Ascending aorta (tissue), 2 donors: ENCODE results near the gene CSTF1. TPM values are rescaled to one million over a fixed set of nuclear protein-coding genes. Genes with fewer than 3 reads are reported as not detected.

Experiments
- DNase-seq, 2 donors: peaks; one replicate each; pipeline ENCODE4 v3.0.0-alpha.2; 2019; ENCODE audit warnings: low spot score in 2 of 2
- H3K27ac ChIP-seq, 2 donors: fragments of 200-600 bp; sonication (generic); one replicate each; pipeline ENCODE4 v1.5.1; 2016 to 2017; ENCODE audit warnings: mild to moderate bottlenecking in 1 of 2
- H3K27me3 ChIP-seq: fragments of 200-600 bp; sonication (generic); one replicate; pipeline ENCODE4 v1.5.1; 2017
- H3K36me3 ChIP-seq, 2 donors: fragments of 200-600 bp; sonication (generic); one replicate each; pipeline ENCODE4 v1.5.1; 2016
- H3K4me1 ChIP-seq, 2 donors: fragments of 200-600 bp; sonication (generic); one replicate each; pipeline ENCODE4 v1.5.1; 2016 to 2017; ENCODE audit warnings: mild to moderate bottlenecking in 1 of 2
- H3K4me3 ChIP-seq, 2 donors: fragments of 200-600 bp; sonication (generic); one replicate each; pipeline ENCODE4 v1.5.1; 2016 to 2017; ENCODE audit warnings: mild to moderate bottlenecking in 1 of 2
- H3K9me3 ChIP-seq, 2 donors: fragments of 200-600 bp; sonication (generic); one replicate each; pipeline ENCODE4 v1.5.1; 2016
- intact Hi-C: fragments of 100-400 bp; cut with DNase I; formaldehyde crosslinking; loops from one replicate; pipeline ENCODE4 v1.15.1; 2023
- total RNA-seq: library from RNA; depleted of rRNA; stranded (reverse); fragments of >200 nt; gene quantifications from one replicate; pipeline ENCODE4 v1.1.0, GENCODE V29; 2016
- TF ChIP-seq, protein P1 (sequence below), 3 experiments: fragments of 200-600 bp in 2 of 3; fragments of 450-650 bp in 1 of 3; sonication (generic) in 2 of 3; IDR thresholded peaks; one replicate each; pipeline ENCODE4 v1.5.1; 2016 to 2019; ENCODE audit warnings: antibody characterized with exemption in 3 of 3, mild to moderate bottlenecking in 1 of 3, moderate library complexity in 1 of 3

Gene CSTF1
- 13.7 TPM for total RNA-seq

- intact Hi-C loops = loop anchor here (1.0 to 10.0 kb wide), 3 partner anchors 34 to 962 kb away; partner anchors contain the start of genes FAM210B, RAE1 and RTF2
- peak; percentile 99 to 100 for DNase-seq
- peaks cover 0 to 17% of the 10 kb centered on the region in 2 donors for H3K4me1 ChIP-seq
- H3K27ac ChIP-seq = peak within 1 kb of the TSS; percentile 87 to 90
- no peaks in the 10 kb centered on the region for H3K27me3 ChIP-seq
- peaks cover 18 to 24% of the 10 kb centered on the region in 2 donors for H3K36me3 ChIP-seq
- TF ChIP-seq, protein P1, sequence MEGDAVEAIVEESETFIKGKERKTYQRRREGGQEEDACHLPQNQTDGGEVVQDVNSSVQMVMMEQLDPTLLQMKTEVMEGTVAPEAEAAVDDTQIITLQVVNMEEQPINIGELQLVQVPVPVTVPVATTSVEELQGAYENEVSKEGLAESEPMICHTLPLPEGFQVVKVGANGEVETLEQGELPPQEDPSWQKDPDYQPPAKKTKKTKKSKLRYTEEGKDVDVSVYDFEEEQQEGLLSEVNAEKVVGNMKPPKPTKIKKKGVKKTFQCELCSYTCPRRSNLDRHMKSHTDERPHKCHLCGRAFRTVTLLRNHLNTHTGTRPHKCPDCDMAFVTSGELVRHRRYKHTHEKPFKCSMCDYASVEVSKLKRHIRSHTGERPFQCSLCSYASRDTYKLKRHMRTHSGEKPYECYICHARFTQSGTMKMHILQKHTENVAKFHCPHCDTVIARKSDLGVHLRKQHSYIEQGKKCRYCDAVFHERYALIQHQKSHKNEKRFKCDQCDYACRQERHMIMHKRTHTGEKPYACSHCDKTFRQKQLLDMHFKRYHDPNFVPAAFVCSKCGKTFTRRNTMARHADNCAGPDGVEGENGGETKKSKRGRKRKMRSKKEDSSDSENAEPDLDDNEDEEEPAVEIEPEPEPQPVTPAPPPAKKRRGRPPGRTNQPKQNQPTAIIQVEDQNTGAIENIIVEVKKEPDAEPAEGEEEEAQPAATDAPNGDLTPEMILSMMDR (IDR thresholded peaks at IDR 0.05) = no peak
- no peaks in the 10 kb centered on the region for H3K9me3 ChIP-seq
- H3K4me3 ChIP-seq = peak within 1 kb of the TSS; percentile 63 to 78
Measured at GRCh38 chr20:56392132-56392880, at the start of gene CSTF1, which contains the start of gene AURKA. TSS of gene CSTF1 (plus strand) at chr20:56392645. CDS start at chr20:56395553, 2,908 bp downstream. TSS of gene AURKA (minus strand) at chr20:56392215. CDS start at chr20:56388197, 4,018 bp downstream.

GRCh38 chr20:56342783-56343182 lies 49.7 kb upstream of the CSTF1 start:
- H3K9me3 ChIP-seq = no peaks in the 10 kb centered on the region
- TF ChIP-seq, protein P1 (IDR thresholded peaks at IDR 0.05) = no peak
- no peak for DNase-seq
- H3K27me3 ChIP-seq = no peaks in the 10 kb centered on the region
- intact Hi-C loops = no loop called here
- no peaks in the 10 kb centered on the region for H3K36me3 ChIP-seq
- no peaks in the 10 kb centered on the region for H3K4me1 ChIP-seq
- no peak overlapping the region for H3K27ac ChIP-seq
- H3K4me3 ChIP-seq = no peak overlapping the region

DNA sequence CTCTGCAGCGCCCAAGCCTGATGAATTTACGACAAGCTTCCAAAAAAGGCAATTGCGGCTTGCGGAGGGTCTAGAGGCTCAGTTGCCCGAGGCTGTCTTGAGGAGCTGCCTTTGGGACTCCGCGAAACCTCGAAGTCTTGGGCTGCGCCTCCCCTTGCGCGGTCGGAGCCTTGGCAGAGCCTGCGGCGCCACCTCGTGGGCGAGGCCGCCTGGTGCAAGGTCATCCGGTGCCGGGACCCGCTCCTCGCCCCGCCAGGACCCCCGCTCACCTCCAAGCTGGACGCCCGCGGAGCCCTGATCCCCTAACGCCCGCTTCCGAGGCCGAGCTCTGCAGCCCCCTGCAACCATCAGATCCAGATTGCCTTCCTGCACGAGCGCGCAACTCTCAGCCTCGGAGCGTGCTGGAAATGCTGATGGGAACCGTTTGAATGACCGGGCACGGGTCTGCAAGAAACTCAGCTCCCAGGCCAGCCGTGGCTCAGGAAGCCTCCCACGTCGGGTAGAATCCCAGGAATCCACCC lies 48.5 kb upstream of the CSTF1 start:
- no peak overlapping the region for H3K4me3 ChIP-seq
- H3K9me3 ChIP-seq = no peaks in the 10 kb centered on the region
- intact Hi-C loops = no loop called here
- TF ChIP-seq, protein P1 (IDR thresholded peaks at IDR 0.05) = peak in 2 of 3 experiments; percentile 5 to 33
- H3K27me3 ChIP-seq = no peaks in the 10 kb centered on the region
- no peak for DNase-seq
- H3K27ac ChIP-seq = no peak overlapping the region
- no peaks in the 10 kb centered on the region for H3K36me3 ChIP-seq
- H3K4me1 ChIP-seq = no peaks in the 10 kb centered on the region

- Histone ChIP-seq H3K27me3 (no peaks in the 10 kb centered on the region), H3K27ac (no peak overlapping the region), H3K9me3 (no peaks in the 10 kb centered on the region), H3K36me3 (no peaks in the 10 kb centered on the region), H3K4me3 (no peak overlapping the region), H3K4me1 (no peaks in the 10 kb centered on the region)
- intact Hi-C loops = no loop called here
- TF ChIP-seq, protein P1 (IDR thresholded peaks at IDR 0.05) = no peak
- DNase-seq = no peak
Measured at GRCh38 chr20:56345911-56346310, 46.5 kb upstream of the CSTF1 start.

GRCh38 chr20:56347628-56348304 lies 44.7 kb upstream of the CSTF1 start:
- Histone ChIP-seq H3K4me3 (no peak overlapping the region), H3K27ac (no peak overlapping the region), H3K9me3 (no peaks in the 10 kb centered on the region), H3K36me3 (no peaks in the 10 kb centered on the region), H3K27me3 (no peaks in the 10 kb centered on the region), H3K4me1 (no peaks in the 10 kb centered on the region)
- DNase-seq = no peak
- TF ChIP-seq, protein P1 (IDR thresholded peaks at IDR 0.05) = no peak
- intact Hi-C loops = no loop called here
